ENCODE measurements around the gene CYS1.
A peak's percentile ranks its signal among the peaks of the same experiment; 100 is the strongest.

Gene CYS1

GRCh38 chr2:10079870-10080535, at the start of gene CYS1:
TSS of gene CYS1 (minus strand) at chr2:10080411. CDS start at chr2:10080223, 188 bp downstream.
- no peaks in the 10 kb centered on the region for H3K36me3 ChIP-seq (ENCODE audit: low read depth)
- peak; percentile 53 for TF ChIP-seq CTCF (IDR thresholded peaks at IDR 0.05; ENCODE audit: poor library complexity, severe bottlenecking)
- ATAC-seq (ENCODE audit: low read depth), result 0 out of 3 replicates have a peak, but pooled peaks have one; percentile 22
- H3K4me1 ChIP-seq (ENCODE audit: insufficient read depth, poor library complexity, severe bottlenecking), result no peaks in the 10 kb centered on the region
- H3K4me3 ChIP-seq (ENCODE audit: severe bottlenecking), result peak within 1 kb of the TSS; percentile 54
- no peak within 1 kb of the TSS for H3K27ac ChIP-seq (ENCODE audit: poor library complexity, severe bottlenecking)
- peaks cover 52% of the 10 kb centered on the region for H3K27me3 ChIP-seq (ENCODE audit: insufficient read depth, poor library complexity, severe bottlenecking)
- H3K9me3 ChIP-seq (ENCODE audit: severe bottlenecking), result no peaks in the 10 kb centered on the region
- DNase-seq (ENCODE audit: low spot score), result no peak

- H3K4me1 ChIP-seq (ENCODE audit: insufficient read depth, poor library complexity, severe bottlenecking), result peaks cover 6% of the 10 kb centered on the region
These were observed 49.3 kb upstream of the CYS1 start for GRCh38 chr2:10129490-10129889.

GRCh38 chr2:10128420-10128819, 48.2 kb upstream of the CYS1 start:
- H3K9me3 ChIP-seq (ENCODE audit: severe bottlenecking), result no peaks in the 10 kb centered on the region
- no peak overlapping the region for H3K4me3 ChIP-seq (ENCODE audit: severe bottlenecking)
- peaks cover 9% of the 10 kb centered on the region for H3K4me1 ChIP-seq (ENCODE audit: insufficient read depth, poor library complexity, severe bottlenecking)
- no peak for TF ChIP-seq CTCF (IDR thresholded peaks at IDR 0.05; ENCODE audit: poor library complexity, severe bottlenecking)
- H3K27ac ChIP-seq (ENCODE audit: poor library complexity, severe bottlenecking), result no peak overlapping the region
- no peaks in the 10 kb centered on the region for H3K27me3 ChIP-seq (ENCODE audit: insufficient read depth, poor library complexity, severe bottlenecking)
- peaks cover 99% of the 10 kb centered on the region for H3K36me3 ChIP-seq (ENCODE audit: low read depth)
- DNase-seq (ENCODE audit: low spot score), result no peak
- ATAC-seq (ENCODE audit: low read depth), result no peak

More at GRCh38 chr2:10129490-10129889, 49.3 kb upstream of the CYS1 start:
- TF ChIP-seq CTCF (IDR thresholded peaks at IDR 0.05; ENCODE audit: poor library complexity, severe bottlenecking), result no peak
- H3K27me3 ChIP-seq (ENCODE audit: insufficient read depth, poor library complexity, severe bottlenecking), result no peaks in the 10 kb centered on the region
- no peak for ATAC-seq (ENCODE audit: low read depth)
- no peaks in the 10 kb centered on the region for H3K9me3 ChIP-seq (ENCODE audit: severe bottlenecking)
- DNase-seq (ENCODE audit: low spot score), result no peak
- no peak overlapping the region for H3K27ac ChIP-seq (ENCODE audit: poor library complexity, severe bottlenecking)
- peaks cover 88% of the 10 kb centered on the region for H3K36me3 ChIP-seq (ENCODE audit: low read depth)
- no peak overlapping the region for H3K4me3 ChIP-seq (ENCODE audit: severe bottlenecking)

- no peak overlapping the region for H3K27ac ChIP-seq (ENCODE audit: poor library complexity, severe bottlenecking)
- no peak for DNase-seq (ENCODE audit: low spot score)
- no peaks in the 10 kb centered on the region for H3K27me3 ChIP-seq (ENCODE audit: insufficient read depth, poor library complexity, severe bottlenecking)
- no peak overlapping the region for H3K4me3 ChIP-seq (ENCODE audit: severe bottlenecking)
- H3K4me1 ChIP-seq (ENCODE audit: insufficient read depth, poor library complexity, severe bottlenecking), result peaks cover 9% of the 10 kb centered on the region
- ATAC-seq (ENCODE audit: low read depth), result no peak
- H3K36me3 ChIP-seq (ENCODE audit: low read depth), result peaks cover 87% of the 10 kb centered on the region
- TF ChIP-seq CTCF (IDR thresholded peaks at IDR 0.05; ENCODE audit: poor library complexity, severe bottlenecking), result no peak
- H3K9me3 ChIP-seq (ENCODE audit: severe bottlenecking), result no peaks in the 10 kb centered on the region
These were observed 46.4 kb upstream of the CYS1 start for GRCh38 chr2:10126632-10127026.
